ENCODE data around the gene TMEM272.

GRCh38 chr13:51786425-51787265, 58.3 kb downstream of the TMEM272 start:
- TF ChIP-seq CTCF (conservative IDR thresholded peaks at IDR 0.05; ENCODE audit: low read depth, low read length), result no peak
- no peak for TF ChIP-seq POLR2A (IDR thresholded peaks at IDR 0.05; ENCODE audit: low read depth, low read length)
- TF ChIP-seq CHD1 (IDR thresholded peaks at IDR 0.05; ENCODE audit: low read depth, low read length), result no peak
- no peak for TF ChIP-seq MXI1 (IDR thresholded peaks at IDR 0.05; ENCODE audit: borderline replicate concordance, low read depth, low read length)
- no peak for TF ChIP-seq MAFK (IDR thresholded peaks at IDR 0.05; ENCODE audit: low read depth, low read length)
- TF ChIP-seq SMC3 (IDR thresholded peaks at IDR 0.05; ENCODE audit: low read depth, low read length), result no peak
- no peak for TF ChIP-seq RFX5 (IDR thresholded peaks at IDR 0.05; ENCODE audit: low read depth, low read length)
- no peak for TF ChIP-seq USF2 (IDR thresholded peaks at IDR 0.05; ENCODE audit: low read depth, low read length)
- TF ChIP-seq CEBPB (IDR thresholded peaks at IDR 0.05; ENCODE audit: low read depth, low read length), result no peak
